Renal pelvis (tissue), 4 donors: ENCODE results near the gene SSPN. TPM values are rescaled to one million over a fixed set of nuclear protein-coding genes. Genes with fewer than 3 reads are reported as not detected.

Experiments used
- DNase-seq: peaks from one replicate; pipeline ENCODE4 v3.0.0-alpha.2; 2013
- polyA plus RNA-seq, 3 donors: library from polyadenylated mRNA; unstranded; fragments of 120-200 nt; gene quantifications; one replicate each; pipeline ENCODE4 v1.2.1, GENCODE V29; 2013; ENCODE audit not compliant: insufficient read length in 3 of 3

Gene SSPN
- polyA plus RNA-seq, 3 donors, result 13.4 to 18.0 (median 14.3) TPM

GRCh38 chr12:26179826-26180225 lies 15.5 kb upstream of the SSPN start:
- no peak for DNase-seq

- no peak for DNase-seq
These were observed 13.0 kb upstream of the SSPN start for GRCh38 chr12:26182377-26182776.

- no peak for DNase-seq
These were observed 9.6 kb upstream of the SSPN start for GRCh38 chr12:26185532-26186320.

GRCh38 chr12:26187014-26187798 lies 8.2 kb upstream of the SSPN start:
- no peak for DNase-seq

- DNase-seq, result no peak
These were observed 7.2 kb upstream of the SSPN start for GRCh38 chr12:26188127-26188526.

- DNase-seq, result no peak
These were observed 6.7 kb upstream of the SSPN start for GRCh38 chr12:26188641-26189040.

- no peak for DNase-seq
These were observed 3.2 kb upstream of the SSPN start for GRCh38 chr12:26192142-26192541.

- no peak for DNase-seq
These were observed 1.8 kb upstream of the SSPN start for GRCh38 chr12:26193539-26193938.

- DNase-seq, result peak; percentile 55
These were observed 458 bp downstream of the SSPN start for GRCh38 chr12:26195641-26196420.

- no peak for DNase-seq
These were observed 996 bp downstream of the SSPN start for GRCh38 chr12:26196421-26196716.

GRCh38 chr12:26197832-26198231 lies 2.5 kb downstream of the SSPN start:
- DNase-seq, result no peak

GRCh38 chr12:26198742-26199141 lies 3.4 kb downstream of the SSPN start:
- DNase-seq, result no peak

- DNase-seq, result no peak
These were observed 7.9 kb downstream of the SSPN start for GRCh38 chr12:26203167-26203780.

- no peak for DNase-seq
These were observed 9.4 kb downstream of the SSPN start for GRCh38 chr12:26204612-26205289.

GRCh38 chr12:26205298-26205697 lies 9.9 kb downstream of the SSPN start:
- DNase-seq, result no peak

GRCh38 chr12:26205941-26206340 lies 10.6 kb downstream of the SSPN start:
- no peak for DNase-seq

GRCh38 chr12:26211331-26211730 lies 16.0 kb downstream of the SSPN start:
- DNase-seq, result no peak

GRCh38 chr12:26212396-26212795 lies 17.0 kb downstream of the SSPN start:
- no peak for DNase-seq

- DNase-seq, result no peak
These were observed 17.6 kb downstream of the SSPN start for GRCh38 chr12:26212988-26213387.

GRCh38 chr12:26214121-26214520 lies 18.7 kb downstream of the SSPN start:
- DNase-seq, result no peak

GRCh38 chr12:26219736-26220135 lies 24.4 kb downstream of the SSPN start:
- DNase-seq, result no peak

GRCh38 chr12:26224657-26225056 lies 29.3 kb downstream of the SSPN start:
- no peak for DNase-seq
